NCI-H2196 treated with DMSO at 0.1 percent for 48 hours (cell line): ENCODE results near the gene MXD3.
"Not testable (repeated sequence)": the region's sequence is repeated elsewhere in the genome, so short reads cannot be mapped to it uniquely, and the experiment has no call there.

Experiments
- DNase-seq: peaks from one replicate; lab custom pipeline; 2025; ENCODE audit not compliant: unreplicated experiment; lab: John Stamatoyannopoulos, UW

The MXD3 gene

GRCh38 chr5:177343777-177344176 is 32.1 kb upstream of the MXD3 start:
- no peak for DNase-seq

- not testable (repeated sequence) for DNase-seq
Measured at GRCh38 chr5:177343000-177343399, 31.3 kb upstream of the MXD3 start.

- DNase-seq = peak; percentile 13
Measured at GRCh38 chr5:177339107-177339638, 27.5 kb upstream of the MXD3 start.

- DNase-seq = no peak
Measured at GRCh38 chr5:177338251-177339106, 26.8 kb upstream of the MXD3 start.

- DNase-seq = no peak
Measured at GRCh38 chr5:177336603-177337494, 25.2 kb upstream of the MXD3 start.

- peak; percentile 32 for DNase-seq
Measured at GRCh38 chr5:177336112-177336511, 24.4 kb upstream of the MXD3 start.

- DNase-seq = no peak
Measured at GRCh38 chr5:177335701-177336065, 24.0 kb upstream of the MXD3 start.

GRCh38 chr5:177334781-177335700 is 23.3 kb upstream of the MXD3 start:
- DNase-seq = no peak

- DNase-seq = no peak
Measured at GRCh38 chr5:177334155-177334551, 22.5 kb upstream of the MXD3 start.

- no peak for DNase-seq
Measured at GRCh38 chr5:177333420-177334154, 21.9 kb upstream of the MXD3 start.

GRCh38 chr5:177332896-177333260 is 21.2 kb upstream of the MXD3 start:
- no peak for DNase-seq

GRCh38 chr5:177332031-177332895 is 20.6 kb upstream of the MXD3 start:
- no peak for DNase-seq

- DNase-seq = no peak
Measured at GRCh38 chr5:177330991-177331842, 19.5 kb upstream of the MXD3 start.

GRCh38 chr5:177329883-177330282 is 18.2 kb upstream of the MXD3 start:
- no peak for DNase-seq

GRCh38 chr5:177328545-177329231 is 17.0 kb upstream of the MXD3 start:
- no peak for DNase-seq

- DNase-seq = no peak
Measured at GRCh38 chr5:177327539-177328522, 16.1 kb upstream of the MXD3 start.
